ENCODE measurements around the gene KCND3. TPM values are rescaled to one million over a fixed set of nuclear protein-coding genes. Genes with fewer than 3 reads are reported as not detected.
A peak's percentile ranks its signal among the peaks of the same experiment; 100 is the strongest.

The KCND3 gene
- polyA plus RNA-seq, 1 donor: 2.5 TPM

DNA sequence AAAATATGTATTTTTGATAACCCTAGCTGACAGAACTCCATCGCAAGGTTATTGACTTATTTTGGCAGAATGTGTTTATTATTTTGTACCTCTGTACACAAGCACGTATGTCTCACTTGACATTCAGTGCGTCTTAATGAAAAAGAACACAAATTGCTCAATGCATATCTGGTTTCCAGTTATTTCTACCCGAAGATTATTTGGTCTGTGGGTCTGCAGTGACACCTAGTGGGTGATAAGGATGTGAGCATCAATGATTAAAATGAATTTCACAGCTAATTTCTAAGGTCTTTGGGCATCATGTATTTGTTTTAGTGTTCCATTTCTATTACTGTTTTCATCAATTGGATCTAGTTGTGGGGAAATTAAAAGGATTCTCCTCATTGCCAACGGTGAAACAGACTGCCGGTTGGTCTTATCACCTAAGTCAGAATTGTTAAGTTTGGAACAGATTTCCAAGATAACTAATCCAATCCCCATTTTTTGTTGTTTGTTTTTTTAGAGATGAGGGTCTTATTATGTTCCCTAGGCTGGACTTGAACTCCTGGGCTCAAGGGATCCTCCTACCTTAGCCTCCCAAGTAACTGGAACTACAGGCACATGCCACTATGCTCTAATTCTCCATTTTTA, 219.8 kb downstream of the KCND3 start:
- H3K27ac ChIP-seq (ENCODE audit: low read length): no peak overlapping the region
- no peaks in the 10 kb centered on the region for H3K27me3 ChIP-seq (ENCODE audit: control insufficient read depth, insufficient read depth, low read length)
- 20% methylated on average over 2 of the region's 6 CpGs for WGBS (ENCODE audit: insufficient coverage, low lambda C conversion rate)
- peak; percentile 26 to 43 for DNase-seq
- peaks cover 3% of the 10 kb centered on the region for H3K4me1 ChIP-seq (ENCODE audit: control insufficient read depth, insufficient read depth, low read length)
- peaks cover 32% of the 10 kb centered on the region for H3K36me3 ChIP-seq (ENCODE audit: control insufficient read depth, insufficient read depth, low read length)
- no peaks in the 10 kb centered on the region for H3K9me3 ChIP-seq (ENCODE audit: control insufficient read depth, low read depth, low read length)
- H3K4me3 ChIP-seq (ENCODE audit: low read length): no peak overlapping the region

DNA sequence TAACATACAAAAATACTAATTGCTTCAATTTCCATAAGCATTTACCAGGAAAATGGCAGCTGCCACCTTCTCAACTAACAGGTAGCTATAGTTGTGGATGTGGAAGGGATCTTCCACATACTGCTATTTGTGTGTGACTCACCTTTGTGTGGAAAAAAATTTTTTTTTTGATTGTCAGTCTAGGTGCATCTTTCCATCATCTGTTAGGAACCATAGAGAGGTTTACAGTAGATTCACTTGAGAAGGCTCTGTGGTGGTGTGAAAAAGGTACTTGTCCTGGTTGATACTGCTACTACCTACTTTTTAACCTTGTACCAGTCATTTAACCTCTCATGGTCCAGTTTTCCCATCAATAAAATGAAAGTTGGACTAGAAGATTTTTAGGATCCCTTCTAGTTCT, 220.8 kb downstream of the KCND3 start:
- no peaks in the 10 kb centered on the region for H3K9me3 ChIP-seq (ENCODE audit: control insufficient read depth, low read depth, low read length)
- no peak overlapping the region for H3K27ac ChIP-seq (ENCODE audit: low read length)
- DNase-seq: no peak
- no peaks in the 10 kb centered on the region for H3K27me3 ChIP-seq (ENCODE audit: control insufficient read depth, insufficient read depth, low read length)
- no peak overlapping the region for H3K4me3 ChIP-seq (ENCODE audit: low read length)
- peaks cover 36% of the 10 kb centered on the region for H3K36me3 ChIP-seq (ENCODE audit: control insufficient read depth, insufficient read depth, low read length)
- peaks cover 3% of the 10 kb centered on the region for H3K4me1 ChIP-seq (ENCODE audit: control insufficient read depth, insufficient read depth, low read length)

DNA sequence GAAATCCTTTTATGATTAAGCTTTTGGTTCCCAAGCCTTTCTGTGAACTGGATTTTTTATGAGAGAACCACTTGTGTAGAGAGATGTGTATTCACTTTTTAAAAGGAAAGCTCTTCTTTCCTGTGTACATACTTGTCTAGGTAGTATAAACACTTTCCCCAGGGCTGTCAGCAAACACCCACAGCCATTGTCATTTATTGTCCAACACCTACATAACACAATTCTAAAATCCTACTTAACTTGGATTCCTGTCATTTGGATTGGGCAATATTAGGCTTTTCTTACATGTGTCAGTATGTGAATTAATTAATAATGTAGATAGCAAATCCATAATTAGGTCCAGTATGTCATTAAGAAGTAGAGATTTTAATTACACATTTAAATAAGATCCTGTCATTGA, 221.4 kb downstream of the KCND3 start:
- no peaks in the 10 kb centered on the region for H3K9me3 ChIP-seq (ENCODE audit: control insufficient read depth, low read depth, low read length)
- H3K27me3 ChIP-seq (ENCODE audit: control insufficient read depth, insufficient read depth, low read length): no peaks in the 10 kb centered on the region
- H3K4me1 ChIP-seq (ENCODE audit: control insufficient read depth, insufficient read depth, low read length): peaks cover 3% of the 10 kb centered on the region
- H3K36me3 ChIP-seq (ENCODE audit: control insufficient read depth, insufficient read depth, low read length): peaks cover 39% of the 10 kb centered on the region
- H3K27ac ChIP-seq (ENCODE audit: low read length): no peak overlapping the region
- DNase-seq: no peak
- H3K4me3 ChIP-seq (ENCODE audit: low read length): no peak overlapping the region

DNA sequence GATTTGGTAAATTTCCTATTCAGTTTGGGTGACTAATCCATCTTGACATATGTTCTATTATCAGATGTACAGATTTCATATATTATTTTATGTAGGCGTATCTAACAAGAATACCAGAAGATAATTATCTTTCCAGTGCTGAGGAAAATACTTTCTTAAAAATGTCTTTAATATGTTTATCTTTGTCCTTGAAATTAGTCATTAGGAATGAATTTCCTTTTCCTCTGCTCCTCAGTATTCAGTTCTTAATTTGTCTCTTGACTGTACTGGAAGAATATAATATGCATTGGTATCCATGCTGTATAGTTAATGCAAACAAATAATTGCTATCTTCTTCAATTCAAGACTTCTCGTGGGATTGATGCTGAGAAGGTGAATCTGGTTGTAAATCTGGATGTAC, 227.1 kb downstream of the KCND3 start:
- WGBS (ENCODE audit: insufficient coverage, low lambda C conversion rate): 100% methylated on average over 1 of the region's 2 CpGs
- Histone ChIP-seq H3K9me3 (ENCODE audit: control insufficient read depth, low read depth, low read length) (no peaks in the 10 kb centered on the region), H3K36me3 (ENCODE audit: control insufficient read depth, insufficient read depth, low read length) (peaks cover 46% of the 10 kb centered on the region), H3K4me3 (ENCODE audit: low read length) (no peak overlapping the region), H3K27ac (ENCODE audit: low read length) (no peak overlapping the region), H3K4me1 (ENCODE audit: control insufficient read depth, insufficient read depth, low read length) (peaks cover 3% of the 10 kb centered on the region), H3K27me3 (ENCODE audit: control insufficient read depth, insufficient read depth, low read length) (no peaks in the 10 kb centered on the region)
- no peak for DNase-seq

DNA sequence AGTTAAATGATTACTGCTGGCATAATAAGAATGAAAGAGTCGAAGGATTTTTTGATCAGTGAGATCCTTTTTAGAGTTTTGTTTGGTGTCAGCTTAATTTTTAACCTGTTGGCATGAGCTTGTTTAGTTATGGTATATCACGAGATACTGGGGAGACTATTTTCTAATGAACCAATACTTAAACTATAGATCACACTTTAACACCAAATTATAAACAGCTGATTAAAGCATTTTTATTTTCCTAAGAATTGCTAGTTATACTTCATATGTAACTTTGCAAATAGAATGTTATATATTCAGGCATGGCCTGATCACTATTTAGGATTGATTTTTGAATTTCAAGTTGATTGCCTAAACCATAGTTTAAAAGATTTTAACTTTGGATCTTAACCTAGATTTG, 227.8 kb downstream of the KCND3 start:
- 20% methylated on average over 1 of the region's 2 CpGs for WGBS (ENCODE audit: insufficient coverage, low lambda C conversion rate)
- H3K9me3 ChIP-seq (ENCODE audit: control insufficient read depth, low read depth, low read length): no peaks in the 10 kb centered on the region
- no peak overlapping the region for H3K27ac ChIP-seq (ENCODE audit: low read length)
- DNase-seq: no peak
- H3K27me3 ChIP-seq (ENCODE audit: control insufficient read depth, insufficient read depth, low read length): no peaks in the 10 kb centered on the region
- no peak overlapping the region for H3K4me3 ChIP-seq (ENCODE audit: low read length)
- peaks cover 42% of the 10 kb centered on the region for H3K36me3 ChIP-seq (ENCODE audit: control insufficient read depth, insufficient read depth, low read length)
- peaks cover 3% of the 10 kb centered on the region for H3K4me1 ChIP-seq (ENCODE audit: control insufficient read depth, insufficient read depth, low read length)

DNA sequence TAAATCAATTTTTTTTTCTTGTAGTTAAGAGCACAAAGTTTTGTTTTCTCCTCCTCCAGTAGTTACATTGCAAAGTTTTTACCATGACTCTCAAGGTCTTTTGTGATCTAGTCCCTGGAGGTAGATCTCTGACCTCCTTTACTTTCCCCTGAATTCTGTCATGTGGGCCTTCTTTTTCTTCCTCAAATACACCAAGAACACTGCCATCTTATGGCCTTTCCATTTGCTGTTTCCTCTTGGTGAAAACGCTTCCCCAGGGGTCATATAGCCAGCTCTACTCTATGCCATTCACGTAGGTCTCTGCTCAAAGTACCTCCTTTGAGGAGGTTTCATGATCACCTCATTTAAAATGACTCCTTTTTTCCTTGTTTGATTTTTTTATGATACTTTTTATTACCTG, 231.1 kb downstream of the KCND3 start:
- Histone ChIP-seq H3K4me1 (ENCODE audit: control insufficient read depth, insufficient read depth, low read length) (peaks cover 8% of the 10 kb centered on the region), H3K27me3 (ENCODE audit: control insufficient read depth, insufficient read depth, low read length) (no peaks in the 10 kb centered on the region), H3K4me3 (ENCODE audit: low read length) (no peak overlapping the region), H3K36me3 (ENCODE audit: control insufficient read depth, insufficient read depth, low read length) (peaks cover 19% of the 10 kb centered on the region), H3K27ac (ENCODE audit: low read length) (no peak overlapping the region), H3K9me3 (ENCODE audit: control insufficient read depth, low read depth, low read length) (no peaks in the 10 kb centered on the region)
- no peak for DNase-seq
- WGBS (ENCODE audit: insufficient coverage, low lambda C conversion rate): 40% methylated on average over 1 of the region's 2 CpGs

DNA sequence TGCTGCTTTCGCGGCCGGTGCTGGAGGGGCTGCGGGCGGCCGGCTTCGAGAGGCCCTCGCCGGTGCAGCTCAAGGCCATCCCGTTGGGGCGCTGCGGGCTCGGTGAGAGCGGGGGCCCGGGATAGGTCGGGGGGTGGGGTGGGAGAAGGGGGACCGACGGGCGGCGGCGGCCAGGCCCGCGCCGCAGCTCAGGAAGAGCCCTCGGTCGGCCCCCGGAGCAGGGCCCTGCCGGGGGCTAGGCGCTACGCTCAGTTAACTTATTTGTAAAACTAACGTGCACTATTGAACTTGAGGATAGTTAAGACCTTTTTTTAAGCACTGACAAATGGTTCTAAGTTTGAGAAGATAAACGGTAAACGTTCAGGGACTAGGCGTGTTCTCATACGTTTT, 233.3 kb downstream of the KCND3 start:
- WGBS (ENCODE audit: insufficient coverage, low lambda C conversion rate): no CpG with 5 or more reads among the region's 35 CpGs
- Histone ChIP-seq H3K4me3 (ENCODE audit: low read length) (peak overlapping the region; percentile 86), H3K27me3 (ENCODE audit: control insufficient read depth, insufficient read depth, low read length) (no peaks in the 10 kb centered on the region), H3K36me3 (ENCODE audit: control insufficient read depth, insufficient read depth, low read length) (peaks cover 7% of the 10 kb centered on the region), H3K4me1 (ENCODE audit: control insufficient read depth, insufficient read depth, low read length) (peaks cover 8% of the 10 kb centered on the region), H3K9me3 (ENCODE audit: control insufficient read depth, low read depth, low read length) (no peaks in the 10 kb centered on the region), H3K27ac (ENCODE audit: low read length) (peak overlapping the region; percentile 98)
- DNase-seq: no peak

DNA sequence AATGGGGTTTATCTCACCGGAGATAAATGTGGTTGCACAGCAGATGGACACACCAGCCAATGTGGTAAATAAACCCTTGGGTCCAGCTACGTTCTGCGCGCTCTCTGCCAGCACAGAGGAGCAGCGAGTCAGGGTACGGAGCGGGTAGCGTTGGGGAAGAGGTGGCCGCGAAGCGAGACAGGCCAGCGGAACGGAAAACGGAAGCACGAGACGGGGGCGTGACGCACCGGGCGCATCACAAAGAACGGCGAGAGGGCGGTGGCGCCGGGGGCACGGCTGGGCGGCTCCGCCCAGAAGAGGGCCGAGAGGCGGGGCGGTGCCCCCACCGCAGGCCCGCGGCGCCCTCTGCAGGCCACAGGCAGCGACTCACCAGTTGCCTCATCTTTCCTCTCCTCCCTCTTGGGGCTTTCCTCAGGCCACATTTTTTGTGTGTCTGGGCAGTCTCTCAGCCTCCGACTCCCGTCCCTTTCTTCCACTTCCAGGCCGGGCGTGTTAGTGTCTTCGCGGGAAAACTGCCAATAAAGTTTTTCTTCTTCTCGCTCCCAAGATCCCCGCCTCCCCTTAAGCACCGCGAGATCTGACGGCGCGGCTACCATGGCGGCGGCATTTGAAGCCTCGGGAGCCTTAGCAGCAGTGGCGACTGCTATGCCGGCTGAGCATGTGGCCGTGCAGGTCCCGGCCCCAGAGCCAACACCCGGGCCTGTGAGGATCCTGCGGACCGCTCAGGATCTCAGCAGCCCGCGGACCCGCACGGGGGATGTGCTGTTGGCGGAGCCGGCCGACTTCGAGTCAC, 233.9 kb downstream of the KCND3 start, which contains the start of gene DDX20:
Gene DDX20, plus strand, starts transcription at position 571 of the 793 bp plus-strand sequence. Its CDS starts 24 bp downstream, at position 595.
- Histone ChIP-seq H3K27ac (ENCODE audit: low read length) (peak within 1 kb of the TSS; percentile 98), H3K27me3 (ENCODE audit: control insufficient read depth, insufficient read depth, low read length) (no peaks in the 10 kb centered on the region), H3K36me3 (ENCODE audit: control insufficient read depth, insufficient read depth, low read length) (peaks cover 5% of the 10 kb centered on the region), H3K9me3 (ENCODE audit: control insufficient read depth, low read depth, low read length) (no peaks in the 10 kb centered on the region), H3K4me1 (ENCODE audit: control insufficient read depth, insufficient read depth, low read length) (peaks cover 8% of the 10 kb centered on the region), H3K4me3 (ENCODE audit: low read length) (peak within 1 kb of the TSS; percentile 86)
- peak; percentile 96 to 98 for DNase-seq
- WGBS (ENCODE audit: insufficient coverage, low lambda C conversion rate): 0% methylated on average over 1 of the region's 67 CpGs

DNA sequence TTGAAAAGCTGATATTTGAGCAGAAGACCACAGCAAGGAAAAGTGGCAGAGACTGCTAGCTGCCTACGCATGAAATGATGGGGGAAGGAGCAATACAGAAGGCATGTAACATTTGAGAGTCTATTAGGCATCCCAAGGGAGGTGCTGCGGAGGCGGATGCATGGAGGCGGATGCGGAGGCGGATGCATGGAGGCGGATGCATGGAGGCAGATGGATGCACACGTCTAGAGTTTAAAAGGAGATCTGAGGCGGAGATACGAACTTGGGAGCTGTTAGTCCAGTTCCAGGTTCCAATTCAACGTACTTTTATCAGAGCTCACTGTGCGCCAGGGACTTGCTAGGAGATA, 234.5 kb downstream of the KCND3 start:
- Histone ChIP-seq H3K27ac (ENCODE audit: low read length) (peak overlapping the region; percentile 98), H3K4me1 (ENCODE audit: control insufficient read depth, insufficient read depth, low read length) (peaks cover 8% of the 10 kb centered on the region), H3K9me3 (ENCODE audit: control insufficient read depth, low read depth, low read length) (no peaks in the 10 kb centered on the region), H3K4me3 (ENCODE audit: low read length) (peak overlapping the region; percentile 86), H3K27me3 (ENCODE audit: control insufficient read depth, insufficient read depth, low read length) (no peaks in the 10 kb centered on the region), H3K36me3 (ENCODE audit: control insufficient read depth, insufficient read depth, low read length) (peaks cover 2% of the 10 kb centered on the region)
- 0% methylated on average over 1 of the region's 12 CpGs for WGBS (ENCODE audit: insufficient coverage, low lambda C conversion rate)
- no peak for DNase-seq

DNA sequence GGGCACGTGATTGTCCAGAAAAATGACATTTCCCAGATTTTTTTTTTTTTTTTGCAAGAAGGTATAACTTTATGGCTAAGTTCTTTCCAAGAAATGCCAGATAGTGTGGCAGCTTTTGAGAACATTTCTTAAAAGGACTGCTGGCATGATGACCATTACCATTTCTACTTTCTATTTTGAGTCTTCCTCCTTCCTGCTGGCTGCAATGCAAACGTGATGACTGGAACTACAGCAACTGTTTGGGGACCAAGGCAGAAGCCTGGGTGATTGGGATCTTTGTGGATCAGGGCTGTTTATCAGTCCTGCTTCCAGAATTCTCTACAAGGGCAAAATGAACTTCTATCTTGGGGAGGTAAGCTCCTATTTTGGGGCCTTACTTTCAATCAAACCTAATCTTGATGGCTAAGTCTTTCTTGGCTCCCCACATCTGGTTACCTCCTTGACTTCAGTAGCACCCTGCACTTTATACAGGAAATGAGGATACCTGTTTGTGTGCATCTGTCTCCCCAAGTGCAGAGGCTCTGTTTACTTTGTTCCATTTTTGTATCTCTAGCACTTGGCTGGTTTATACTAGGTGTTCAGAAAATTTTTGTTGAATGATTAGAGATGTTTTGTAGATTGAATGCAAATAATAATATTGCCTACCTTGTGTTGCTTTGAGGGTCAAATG, 237.4 kb downstream of the KCND3 start:
- no peaks in the 10 kb centered on the region for H3K36me3 ChIP-seq (ENCODE audit: control insufficient read depth, insufficient read depth, low read length)
- no CpG with 5 or more reads among the region's 2 CpGs for WGBS (ENCODE audit: insufficient coverage, low lambda C conversion rate)

More for the DNA sequence above, 237.4 kb downstream of the KCND3 start:
- no peak overlapping the region for H3K27ac ChIP-seq (ENCODE audit: low read length)
- no peaks in the 10 kb centered on the region for H3K9me3 ChIP-seq (ENCODE audit: control insufficient read depth, low read depth, low read length)
- H3K4me1 ChIP-seq (ENCODE audit: control insufficient read depth, insufficient read depth, low read length): peaks cover 5% of the 10 kb centered on the region
- no peaks in the 10 kb centered on the region for H3K27me3 ChIP-seq (ENCODE audit: control insufficient read depth, insufficient read depth, low read length)
- no peak for DNase-seq
- no peak overlapping the region for H3K4me3 ChIP-seq (ENCODE audit: low read length)
